BE2C (cell line): Measurements from ENCODE around the gene ADCY9.

Experiments used
- DNase-seq: peaks from one replicate; pipeline ENCODE4 v3.0.0-alpha.2; 2020
- H3K27me3 ChIP-seq: fragments of 250-450 bp; sonication (Bioruptor Pico); 2 replicates; pipeline ENCODE4 v1.5.1; 2020; ENCODE audit warnings: mild to moderate bottlenecking
- H3K36me3 ChIP-seq: fragments of 250-450 bp; sonication (Bioruptor Pico); 2 replicates; pipeline ENCODE4 v1.5.1; 2020; ENCODE audit warnings: mild to moderate bottlenecking
- H3K4me1 ChIP-seq: fragments of 250-450 bp; sonication (Bioruptor Pico); 2 replicates; pipeline ENCODE4 v1.5.1; 2020
- H3K4me3 ChIP-seq: 2 replicates; pipeline ENCODE4 v1.5.1; 2011; ENCODE audit warnings: low read depth, low read length
- H3K9me3 ChIP-seq: fragments of 250-450 bp; sonication (Bioruptor Pico); 2 replicates; pipeline ENCODE4 v1.5.1; 2020
- TF ChIP-seq, protein P1 (sequence below): IDR thresholded peaks from 2 replicates; pipeline ENCODE4 v1.5.1; 2012; ENCODE audit warnings: mild to moderate bottlenecking, low read depth, low read length

Gene ADCY9

GRCh38 chr16:3986235-3986544 is 130.1 kb downstream of the ADCY9 start:
- TF ChIP-seq, protein P1, sequence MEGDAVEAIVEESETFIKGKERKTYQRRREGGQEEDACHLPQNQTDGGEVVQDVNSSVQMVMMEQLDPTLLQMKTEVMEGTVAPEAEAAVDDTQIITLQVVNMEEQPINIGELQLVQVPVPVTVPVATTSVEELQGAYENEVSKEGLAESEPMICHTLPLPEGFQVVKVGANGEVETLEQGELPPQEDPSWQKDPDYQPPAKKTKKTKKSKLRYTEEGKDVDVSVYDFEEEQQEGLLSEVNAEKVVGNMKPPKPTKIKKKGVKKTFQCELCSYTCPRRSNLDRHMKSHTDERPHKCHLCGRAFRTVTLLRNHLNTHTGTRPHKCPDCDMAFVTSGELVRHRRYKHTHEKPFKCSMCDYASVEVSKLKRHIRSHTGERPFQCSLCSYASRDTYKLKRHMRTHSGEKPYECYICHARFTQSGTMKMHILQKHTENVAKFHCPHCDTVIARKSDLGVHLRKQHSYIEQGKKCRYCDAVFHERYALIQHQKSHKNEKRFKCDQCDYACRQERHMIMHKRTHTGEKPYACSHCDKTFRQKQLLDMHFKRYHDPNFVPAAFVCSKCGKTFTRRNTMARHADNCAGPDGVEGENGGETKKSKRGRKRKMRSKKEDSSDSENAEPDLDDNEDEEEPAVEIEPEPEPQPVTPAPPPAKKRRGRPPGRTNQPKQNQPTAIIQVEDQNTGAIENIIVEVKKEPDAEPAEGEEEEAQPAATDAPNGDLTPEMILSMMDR = no peak
- peaks cover 3% of the 10 kb centered on the region for H3K4me1 ChIP-seq
- H3K27me3 ChIP-seq = no peaks in the 10 kb centered on the region
- no peak overlapping the region for H3K4me3 ChIP-seq
- DNase-seq = no peak
- H3K36me3 ChIP-seq = peaks cover 11% of the 10 kb centered on the region
- no peaks in the 10 kb centered on the region for H3K9me3 ChIP-seq

GRCh38 chr16:3984111-3985060 is 131.9 kb downstream of the ADCY9 start:
- H3K4me1 ChIP-seq = peaks cover 3% of the 10 kb centered on the region
- H3K27me3 ChIP-seq = no peaks in the 10 kb centered on the region
- no peak for DNase-seq
- TF ChIP-seq, protein P1 = no peak
- H3K9me3 ChIP-seq = no peaks in the 10 kb centered on the region
- peaks cover 11% of the 10 kb centered on the region for H3K36me3 ChIP-seq
- no peak overlapping the region for H3K4me3 ChIP-seq

- Histone ChIP-seq H3K36me3 (peaks cover 17% of the 10 kb centered on the region), H3K4me1 (peaks cover 3% of the 10 kb centered on the region), H3K27me3 (no peaks in the 10 kb centered on the region), H3K4me3 (no peak overlapping the region; the same call in 1 of the 2 replicates), H3K9me3 (no peaks in the 10 kb centered on the region)
- peak; percentile 83 for DNase-seq
- TF ChIP-seq, protein P1 = peak; percentile 79
Observed at GRCh38 chr16:3983081-3983520, 133.1 kb downstream of the ADCY9 start.

GRCh38 chr16:3982216-3982615 is 134.0 kb downstream of the ADCY9 start:
- DNase-seq = no peak
- Histone ChIP-seq H3K4me1 (peaks cover 3% of the 10 kb centered on the region), H3K27me3 (no peaks in the 10 kb centered on the region), H3K4me3 (no peak overlapping the region), H3K36me3 (peaks cover 17% of the 10 kb centered on the region), H3K9me3 (no peaks in the 10 kb centered on the region)
- TF ChIP-seq, protein P1 = no peak

DNA sequence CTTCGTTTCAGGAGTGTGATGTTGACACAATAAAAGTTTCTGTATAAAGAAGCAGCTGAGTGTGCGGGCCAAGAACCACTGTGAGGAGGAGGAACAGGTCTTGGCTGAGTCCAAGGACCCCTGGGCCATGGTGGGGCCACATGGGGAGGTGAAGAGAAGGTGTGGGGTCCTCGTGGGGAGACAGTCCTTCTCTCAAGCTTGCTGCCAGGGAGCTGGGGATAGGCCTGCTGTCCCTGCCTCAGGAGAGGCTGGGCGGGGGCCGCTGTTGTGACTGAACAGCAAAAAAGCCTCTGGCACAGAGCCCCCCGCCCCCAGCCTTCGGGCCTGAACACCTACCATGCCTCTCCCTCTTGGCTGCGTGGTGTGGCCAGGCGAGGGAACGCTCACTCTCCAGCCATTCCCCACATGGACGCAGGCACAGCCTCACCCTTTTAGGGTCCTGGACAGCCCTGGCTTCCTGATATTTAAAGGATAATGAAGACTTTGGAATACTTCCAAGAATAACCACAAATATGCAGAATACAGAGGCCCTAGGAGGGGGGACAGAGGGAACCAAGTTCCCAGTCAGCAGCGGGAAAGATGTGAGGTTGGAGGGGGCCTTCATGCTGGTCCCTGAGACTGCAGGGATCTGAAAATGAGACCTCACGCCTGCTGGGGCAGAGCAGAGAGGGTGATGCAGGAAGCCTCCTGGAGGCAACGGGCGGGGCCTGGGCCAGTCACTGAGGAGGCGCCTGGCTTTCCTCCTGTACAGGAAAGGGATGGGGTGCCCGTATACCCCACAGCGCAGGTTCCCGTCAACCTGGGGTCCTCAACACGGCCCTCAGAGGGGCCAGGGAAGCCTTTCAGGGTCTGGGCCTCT is 135.8 kb downstream of the ADCY9 start:
- TF ChIP-seq, protein P1 = no peak
- H3K9me3 ChIP-seq = no peaks in the 10 kb centered on the region
- H3K27me3 ChIP-seq = no peaks in the 10 kb centered on the region
- peaks cover 17% of the 10 kb centered on the region for H3K36me3 ChIP-seq
- no peak for DNase-seq
- no peak overlapping the region for H3K4me3 ChIP-seq
- peaks cover 3% of the 10 kb centered on the region for H3K4me1 ChIP-seq
